ENCODE results near the gene PKIG.
"Not testable (repeated sequence)": the region's sequence is repeated elsewhere in the genome, so short reads cannot be mapped to it uniquely, and the experiment has no call there.

PKIG gene

DNA sequence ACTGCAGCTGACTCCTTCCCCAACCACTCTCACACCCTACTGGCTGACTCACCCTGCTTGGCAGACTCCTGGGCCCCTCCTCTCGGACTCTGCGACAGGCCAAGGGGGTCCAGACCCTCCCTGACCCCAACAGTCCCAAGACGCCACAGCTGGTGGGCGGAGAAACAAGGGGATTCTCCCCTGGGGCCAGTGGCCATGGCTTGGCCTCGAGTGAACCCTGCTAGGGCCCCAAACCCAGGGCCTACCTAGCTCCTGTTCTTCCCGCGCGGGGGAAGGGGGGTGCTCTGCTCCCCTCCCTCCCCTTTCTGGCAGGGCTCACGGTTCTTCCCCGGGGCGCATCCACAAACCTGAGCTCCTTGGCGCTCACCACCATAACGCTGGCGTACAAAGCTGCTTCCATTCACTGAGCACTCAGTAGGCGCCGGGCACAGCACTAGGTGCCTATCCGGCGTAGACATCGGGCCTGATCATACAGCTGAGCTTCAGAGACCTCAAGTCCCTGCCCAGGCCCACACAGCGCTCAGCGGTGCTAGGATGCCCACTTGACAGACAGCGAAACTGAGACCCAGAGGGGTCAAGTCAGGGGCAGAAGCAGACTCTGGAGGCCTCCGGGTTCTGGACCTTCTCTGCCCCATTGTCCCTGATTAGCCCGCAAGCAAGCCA is 68.5 kb downstream of the PKIG start:
- H4K20me1 ChIP-seq: peaks cover 0 to 15% (median 0%) of the 10 kb centered on the region in 11 experiments; a peak in 3 of 22 replicates
- peak overlapping the region; percentile 92 to 100 (median 98) for H3K4me2 ChIP-seq
- peaks cover 67 to 73% (median 71%) of the 10 kb centered on the region in 10 experiments for H3K4me1 ChIP-seq
- peak overlapping the region; percentile 85 to 95 (median 92) for H3K9ac ChIP-seq
- TF ChIP-seq Cebpa-rat (IDR thresholded peaks at IDR 0.05): no peak
- no peaks in the 10 kb centered on the region for H3K27me3 ChIP-seq
- peaks cover 0 to 10% (median 0%) of the 10 kb centered on the region in 11 experiments; a peak in 4 of 22 replicates for H3K9me3 ChIP-seq (replicated peaks in 1 of 11)
- peak overlapping the region; percentile 62 to 98 (median 92) for H3K27ac ChIP-seq
- H3K4me3 ChIP-seq: peak overlapping the region; percentile 77 to 93 (median 88)
- H3K36me3 ChIP-seq: peaks cover 0 to 5% (median 0%) of the 10 kb centered on the region in 11 experiments; a peak in 3 of 22 replicates

DNA sequence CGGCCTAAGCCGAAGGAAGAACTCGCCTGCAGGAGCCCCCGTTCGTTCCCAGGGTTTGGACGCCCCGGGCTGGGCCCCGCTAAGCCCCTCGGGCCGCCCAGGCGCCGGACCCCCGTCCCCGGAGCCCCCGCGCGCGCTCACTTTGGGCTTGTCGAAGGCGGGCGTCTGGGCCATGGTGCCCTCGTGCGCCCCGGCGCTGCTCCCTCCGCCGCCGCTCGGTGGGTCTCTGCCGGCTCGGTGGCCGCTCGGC is 69.0 kb downstream of the PKIG start:
- Histone ChIP-seq H3K9ac (peak overlapping the region; percentile 85 to 95 (median 92)), H3K9me3 (replicated peaks in 1 of 11) (peaks cover 0 to 10% (median 0%) of the 10 kb centered on the region in 11 experiments; a peak in 4 of 22 replicates), H3K4me1 (peaks cover 67 to 73% (median 71%) of the 10 kb centered on the region in 10 experiments), H3K4me3 (peak overlapping the region; percentile 77 to 93 (median 88)), H3K27me3 (no peaks in the 10 kb centered on the region), H4K20me1 (peaks cover 0 to 15% (median 0%) of the 10 kb centered on the region in 11 experiments; a peak in 3 of 22 replicates), H3K4me2 (peak overlapping the region; percentile 92 to 100 (median 98)), H3K36me3 (peaks cover 0 to 5% (median 0%) of the 10 kb centered on the region in 11 experiments; a peak in 3 of 22 replicates), H3K27ac (peak overlapping the region; percentile 62 to 98 (median 92))
- no peak for TF ChIP-seq Cebpa-rat (IDR thresholded peaks at IDR 0.05)

GRCh38 chr20:44651684-44652423 is 69.5 kb downstream of the PKIG start, which contains the start of gene ADA:
ADA (minus strand) TSS chr20:44651699; CDS start chr20:44651607, 92 bp downstream.
- H3K4me3 ChIP-seq: peak within 1 kb of the TSS; percentile 77 to 93 (median 88)
- no peak for TF ChIP-seq Cebpa-rat (IDR thresholded peaks at IDR 0.05)
- H4K20me1 ChIP-seq: peaks cover 0 to 15% (median 0%) of the 10 kb centered on the region in 11 experiments; a peak in 3 of 22 replicates
- H3K27ac ChIP-seq: peak within 1 kb of the TSS; percentile 62 to 98 (median 92)
- H3K4me2 ChIP-seq: peak within 1 kb of the TSS; percentile 92 to 100 (median 98)
- peaks cover 66 to 73% (median 71%) of the 10 kb centered on the region in 10 experiments for H3K4me1 ChIP-seq
- peaks cover 0 to 10% (median 0%) of the 10 kb centered on the region in 11 experiments; a peak in 4 of 22 replicates for H3K9me3 ChIP-seq (replicated peaks in 1 of 11)
- H3K9ac ChIP-seq: peak within 1 kb of the TSS; percentile 85 to 95 (median 92)
- H3K36me3 ChIP-seq: peaks cover 0 to 5% (median 0%) of the 10 kb centered on the region in 11 experiments; a peak in 3 of 22 replicates
- H3K27me3 ChIP-seq: no peaks in the 10 kb centered on the region

- H3K9me3 ChIP-seq (replicated peaks in 1 of 11): peaks cover 0 to 15% (median 5%) of the 10 kb centered on the region in 11 experiments; a peak in 12 of 22 replicates
- TF ChIP-seq Cebpa-rat (IDR thresholded peaks at IDR 0.05): no peak
- H4K20me1 ChIP-seq: peaks cover 0 to 15% (median 0%) of the 10 kb centered on the region in 11 experiments; a peak in 3 of 22 replicates
- peak overlapping the region in 8 of 11 experiments; percentile 35 to 95 (median 78); a peak in 10 of 22 replicates for H3K9ac ChIP-seq
- no peaks in the 10 kb centered on the region for H3K27me3 ChIP-seq
- H3K4me2 ChIP-seq: peak overlapping the region; percentile 92 to 99 (median 96)
- peak overlapping the region in 1 of 10 experiments; percentile 83; a peak in 1 of 20 replicates for H3K4me3 ChIP-seq
- H3K27ac ChIP-seq: peak overlapping the region in 5 of 11 experiments; percentile 13 to 61 (median 37); a peak in 4 of 22 replicates
- H3K36me3 ChIP-seq: no peaks in the 10 kb centered on the region
- peaks cover 49 to 56% (median 55%) of the 10 kb centered on the region in 10 experiments for H3K4me1 ChIP-seq
Measured at GRCh38 chr20:44653546-44653945, 71.2 kb downstream of the PKIG start.

GRCh38 chr20:44654210-44654609 is 71.8 kb downstream of the PKIG start:
- H3K4me2 ChIP-seq, H3K4me3 ChIP-seq, H3K36me3 ChIP-seq, H4K20me1 ChIP-seq, H3K27ac ChIP-seq, H3K9ac ChIP-seq, H3K27me3 ChIP-seq: not testable (repeated sequence)
- peaks cover 0 to 15% (median 5%) of the 10 kb centered on the region in 11 experiments; a peak in 12 of 22 replicates for H3K9me3 ChIP-seq (replicated peaks in 1 of 11)
- peaks cover 42 to 49% (median 48%) of the 10 kb centered on the region in 10 experiments for H3K4me1 ChIP-seq

- Histone ChIP-seq H3K27ac (no peak overlapping the region), H4K20me1 (no peaks in the 10 kb centered on the region), H3K27me3 (no peaks in the 10 kb centered on the region), H3K4me3 (no peak overlapping the region), H3K4me1 (peaks cover 26 to 43% (median 29%) of the 10 kb centered on the region in 10 experiments), H3K4me2 (peak overlapping the region; percentile 33 to 77 (median 64); a peak in 21 of 22 replicates), H3K9ac (no peak overlapping the region), H3K36me3 (no peaks in the 10 kb centered on the region), H3K9me3 (replicated peaks in 1 of 11) (peaks cover 0 to 27% (median 5%) of the 10 kb centered on the region in 11 experiments; a peak in 13 of 22 replicates)
- no peak for TF ChIP-seq Cebpa-rat (IDR thresholded peaks at IDR 0.05)
Measured at GRCh38 chr20:44656448-44656847, 74.1 kb downstream of the PKIG start.

DNA sequence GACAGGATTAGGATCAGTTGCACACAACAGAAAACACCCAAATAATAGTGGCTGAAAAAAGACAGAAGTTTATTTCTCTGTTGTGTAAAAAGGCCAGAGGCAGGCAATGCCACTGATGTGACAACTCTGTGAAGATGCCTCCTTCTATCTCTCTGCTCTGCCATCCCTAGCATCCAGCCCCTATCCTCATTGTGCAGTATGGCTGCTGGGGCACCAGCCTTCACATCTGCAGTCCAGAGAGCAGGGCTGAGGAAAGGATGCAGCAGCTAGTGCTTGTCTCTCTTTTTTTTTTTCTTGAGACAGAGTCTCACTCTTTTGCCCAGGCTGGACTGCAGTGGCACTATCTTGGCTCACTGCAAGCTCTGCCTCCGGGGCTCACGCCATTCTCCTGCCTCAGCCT is 75.5 kb downstream of the PKIG start:
- peaks cover 24 to 56% (median 33%) of the 10 kb centered on the region in 10 experiments for H3K4me1 ChIP-seq
- H3K27me3 ChIP-seq: no peaks in the 10 kb centered on the region
- no peak overlapping the region for H3K4me2 ChIP-seq
- H3K36me3 ChIP-seq: no peaks in the 10 kb centered on the region
- peaks cover 0 to 27% (median 5%) of the 10 kb centered on the region in 11 experiments; a peak in 13 of 22 replicates for H3K9me3 ChIP-seq (replicated peaks in 1 of 11)
- H3K4me3 ChIP-seq: no peak overlapping the region
- H3K27ac ChIP-seq: no peak overlapping the region
- H4K20me1 ChIP-seq: no peaks in the 10 kb centered on the region
- no peak for TF ChIP-seq Cebpa-rat (IDR thresholded peaks at IDR 0.05)
- no peak overlapping the region for H3K9ac ChIP-seq

DNA sequence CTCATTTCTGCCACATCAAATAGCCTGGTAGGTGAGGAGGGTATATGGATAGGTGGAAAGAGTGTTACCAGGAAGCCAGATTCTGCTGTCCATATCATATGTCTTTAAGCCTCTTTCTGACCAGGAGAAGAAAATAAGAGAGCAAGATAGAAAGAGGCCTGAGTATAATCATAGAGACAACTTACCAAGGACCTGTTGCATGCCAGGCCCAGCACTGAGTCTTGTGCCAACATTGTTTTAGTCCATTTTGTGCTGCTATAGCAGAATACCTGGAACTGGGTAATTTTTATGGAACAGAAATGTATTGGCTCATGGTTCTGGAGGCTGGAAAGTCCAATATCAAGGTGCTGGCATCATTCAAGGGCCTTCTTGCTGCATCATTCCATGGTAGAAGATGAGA is 76.4 kb downstream of the PKIG start:
- Histone ChIP-seq H3K27ac (no peak overlapping the region), H3K9ac (no peak overlapping the region), H3K9me3 (replicated peaks in 1 of 11) (peaks cover 0 to 27% (median 5%) of the 10 kb centered on the region in 11 experiments; a peak in 13 of 22 replicates), H3K36me3 (no peaks in the 10 kb centered on the region), H3K4me3 (no peak overlapping the region), H3K4me2 (no peak overlapping the region), H3K27me3 (no peaks in the 10 kb centered on the region), H4K20me1 (no peaks in the 10 kb centered on the region), H3K4me1 (peaks cover 16 to 56% (median 26%) of the 10 kb centered on the region in 10 experiments)
- no peak for TF ChIP-seq Cebpa-rat (IDR thresholded peaks at IDR 0.05)

DNA sequence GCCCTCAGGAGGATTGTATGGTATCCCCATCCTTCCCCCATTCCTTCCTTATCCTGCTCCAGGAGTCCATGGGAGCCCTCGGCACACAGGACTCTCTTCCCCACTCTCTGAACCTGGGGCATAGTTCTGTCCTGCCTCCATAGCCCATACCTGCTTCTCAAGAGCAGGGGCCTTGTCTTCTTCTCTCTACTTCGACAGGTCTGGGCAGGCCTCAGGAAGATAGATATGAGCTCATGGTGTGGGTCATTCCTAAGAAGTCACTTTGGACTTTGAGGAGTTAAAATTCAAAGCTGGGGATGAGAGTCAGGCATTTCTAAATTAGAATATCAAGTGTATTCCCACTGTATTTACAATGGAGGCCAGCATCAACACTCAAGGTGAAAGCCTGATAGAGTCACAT is 77.6 kb downstream of the PKIG start:
- Histone ChIP-seq H3K4me1 (peaks cover 16 to 67% (median 34%) of the 10 kb centered on the region in 10 experiments), H3K4me3 (no peak overlapping the region), H3K9me3 (replicated peaks in 1 of 11) (peaks cover 0 to 27% (median 5%) of the 10 kb centered on the region in 11 experiments; a peak in 10 of 22 replicates), H3K4me2 (peak overlapping the region in 2 of 11 experiments; percentile 50 to 51; a peak in 3 of 22 replicates), H3K27me3 (no peaks in the 10 kb centered on the region), H4K20me1 (no peaks in the 10 kb centered on the region), H3K27ac (peak overlapping the region in 2 of 11 experiments; percentile 16 to 57; a peak in 3 of 22 replicates), H3K36me3 (no peaks in the 10 kb centered on the region), H3K9ac (no peak overlapping the region)
- no peak for TF ChIP-seq Cebpa-rat (IDR thresholded peaks at IDR 0.05)
